Endometrial microvascular endothelial cells (primary cell): Measurements from ENCODE around the gene MAPK6. TPM values are rescaled to one million over a fixed set of nuclear protein-coding genes. Genes with fewer than 3 reads are reported as not detected.
"Not testable (repeated sequence)": the region's sequence is repeated elsewhere in the genome, so short reads cannot be mapped to it uniquely, and the experiment has no call there.

ENCODE experiments used
- in situ Hi-C: cut with HindIII; loops from 2 replicates; pipeline ENCODE4 v1.10.0; 2017; ENCODE audit warnings: low sequenced_read_pairs, low pct_unique_long_range_greater_than_20kb; ENCODE audit errors: inconsistent ontology term
- total RNA-seq: library from RNA; depleted of rRNA; stranded (reverse); fragments of >200 nt; gene quantifications from one replicate; pipeline ENCODE4 v1.2.3, GENCODE V29; 2015; ENCODE audit errors: inconsistent ontology term

MAPK6 gene
- 51.9 TPM for total RNA-seq

- in situ Hi-C loops, result no loop called here
Measured at GRCh38 chr15:52018693-52019393, at the start of gene MAPK6. Gene MAPK6, plus strand, starts transcription at chr15:52019219. Its CDS starts 27,242 bp downstream, at chr15:52046461.

DNA sequence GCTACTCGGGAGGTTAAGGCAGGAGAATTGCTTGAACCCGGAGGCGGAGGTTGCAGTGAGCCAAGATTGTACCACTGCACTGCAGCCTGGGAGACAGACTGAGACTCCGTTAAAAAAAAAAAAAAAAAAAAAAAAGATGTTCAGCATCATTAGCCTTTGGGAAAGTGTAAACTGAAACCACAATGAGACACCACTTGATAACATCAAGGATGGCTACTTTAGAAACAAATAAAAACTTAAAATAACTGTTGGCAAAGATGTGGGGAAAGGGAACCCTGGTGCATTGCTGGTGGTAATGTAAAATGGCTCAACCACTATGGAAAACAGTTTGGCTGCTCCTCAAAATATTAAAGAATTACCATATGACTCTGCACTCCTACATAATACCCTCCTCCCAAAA lies 49.3 kb upstream of the MAPK6 start:
- in situ Hi-C loops, result no loop called here

- in situ Hi-C loops, result no loop called here
Measured at GRCh38 chr15:51970132-51970817, 48.7 kb upstream of the MAPK6 start.

DNA sequence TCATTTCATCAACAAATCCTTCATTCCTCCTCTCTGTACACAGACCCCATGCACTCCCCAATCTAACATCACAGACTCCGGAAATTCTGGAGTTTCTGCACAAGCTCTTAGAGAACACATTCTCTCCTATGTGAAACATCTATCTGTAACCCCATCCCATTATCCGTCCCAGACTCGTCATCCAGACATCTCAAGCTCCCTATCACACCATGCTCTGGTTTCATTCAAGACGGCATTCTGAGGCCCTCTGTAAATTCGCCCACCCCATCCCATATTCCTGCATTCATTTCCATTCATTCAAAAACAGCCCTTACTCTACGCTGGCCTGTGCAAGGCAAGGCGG lies 48.0 kb upstream of the MAPK6 start:
- in situ Hi-C loops, result no loop called here

DNA sequence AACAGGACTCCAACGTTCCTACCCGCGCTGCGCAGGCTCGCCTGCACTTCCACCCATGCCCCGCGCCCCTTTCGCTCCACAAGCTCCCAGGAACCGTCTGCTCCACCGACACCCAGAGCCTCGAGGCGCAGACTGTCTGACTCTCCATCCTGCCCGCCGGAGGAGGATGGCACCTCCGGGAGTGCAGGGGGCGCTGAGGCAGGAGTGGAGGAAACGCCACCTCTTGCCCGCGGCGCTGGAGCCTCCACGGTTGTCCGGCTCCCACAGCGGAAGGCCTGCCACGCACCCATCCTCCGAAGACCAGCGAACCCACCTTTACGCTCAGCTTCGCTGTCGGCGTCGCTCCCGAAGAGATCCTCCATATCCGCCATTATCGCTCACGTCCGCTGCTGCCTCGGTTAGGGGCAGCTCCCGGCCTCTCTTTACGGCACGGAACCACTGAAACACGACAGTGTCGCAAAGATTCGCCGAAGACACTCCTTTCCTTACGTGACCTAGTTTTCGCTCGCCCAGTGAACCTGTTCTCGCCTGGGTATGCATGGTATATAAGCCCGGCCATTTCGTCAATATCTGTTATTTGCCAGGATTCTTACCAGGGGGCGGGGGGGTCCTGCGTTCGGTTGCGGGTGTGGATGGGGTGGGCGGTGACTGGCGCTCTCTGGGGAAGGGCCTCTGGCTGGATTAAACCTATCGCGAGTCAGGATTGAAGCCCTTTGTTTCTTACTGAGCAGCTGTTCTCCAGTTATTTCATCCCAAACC lies 47.5 kb upstream of the MAPK6 start, which contains the start of gene LEO1:
Gene LEO1, minus strand, starts transcription at position 404 of the 759 bp plus-strand sequence. Its CDS starts 33 bp downstream, at position 371.
- in situ Hi-C loops, result no loop called here

DNA sequence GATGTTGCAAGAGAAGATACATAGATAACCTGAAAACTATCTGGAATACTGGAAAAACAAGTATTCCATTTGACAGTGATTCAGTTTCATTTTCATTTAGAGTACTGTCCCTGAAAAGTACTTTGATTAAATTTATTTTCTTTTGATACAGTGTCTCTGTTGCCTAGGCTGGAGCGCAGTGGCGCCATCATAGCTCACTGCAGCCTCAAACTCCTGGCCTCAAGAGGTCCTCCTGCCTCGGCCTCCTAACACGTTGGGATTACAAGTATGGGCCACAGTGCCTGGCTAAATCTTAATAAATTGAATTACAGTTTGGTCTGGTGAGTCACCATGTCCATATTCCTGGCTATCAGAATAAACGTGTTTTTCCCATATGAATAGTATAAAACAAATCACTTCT lies 45.8 kb upstream of the MAPK6 start:
- in situ Hi-C loops, result no loop called here

- in situ Hi-C loops, result no loop called here
Measured at GRCh38 chr15:51973775-51974174, 45.2 kb upstream of the MAPK6 start.

- in situ Hi-C loops, result no loop called here
Measured at GRCh38 chr15:51982013-51982769, 36.8 kb upstream of the MAPK6 start.

DNA sequence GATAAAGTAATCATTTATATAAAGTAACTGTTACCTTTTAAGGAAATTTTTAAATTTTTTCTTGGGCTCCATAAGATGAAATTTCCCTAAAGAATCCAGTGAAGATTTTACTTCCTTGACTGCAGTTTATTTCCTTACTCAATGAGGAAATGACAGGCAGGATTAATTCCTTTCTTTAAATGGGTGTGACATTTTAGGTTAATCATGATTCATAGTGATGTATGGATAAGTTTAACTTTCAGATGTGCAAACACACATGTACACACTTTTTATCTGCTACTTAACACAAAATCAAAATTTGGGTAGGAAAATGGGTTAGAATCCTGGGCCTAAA lies 36.3 kb upstream of the MAPK6 start:
- in situ Hi-C loops, result no loop called here

DNA sequence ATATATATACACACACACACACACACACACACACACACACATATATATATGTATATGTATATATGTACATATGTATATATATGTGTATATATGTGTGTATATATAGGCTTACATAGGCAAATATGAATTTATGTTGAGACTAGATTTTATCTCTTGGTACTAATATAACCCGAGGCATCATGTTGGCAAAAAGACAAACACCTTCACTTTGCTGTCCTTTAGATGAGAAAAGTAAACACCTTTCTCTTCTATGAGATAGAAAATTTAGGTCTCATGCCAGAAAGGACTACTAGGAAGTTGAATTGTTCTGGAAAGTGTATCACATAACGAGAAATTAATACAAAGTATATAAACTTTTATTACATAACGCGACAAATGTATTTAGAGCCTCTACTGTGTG lies 27.9 kb upstream of the MAPK6 start:
- in situ Hi-C loops, result no loop called here

- in situ Hi-C loops, result no loop called here
Measured at GRCh38 chr15:51992953-51993352, 26.1 kb upstream of the MAPK6 start.

GRCh38 chr15:52002351-52002750 lies 16.7 kb upstream of the MAPK6 start:
- in situ Hi-C loops, result no loop called here

DNA sequence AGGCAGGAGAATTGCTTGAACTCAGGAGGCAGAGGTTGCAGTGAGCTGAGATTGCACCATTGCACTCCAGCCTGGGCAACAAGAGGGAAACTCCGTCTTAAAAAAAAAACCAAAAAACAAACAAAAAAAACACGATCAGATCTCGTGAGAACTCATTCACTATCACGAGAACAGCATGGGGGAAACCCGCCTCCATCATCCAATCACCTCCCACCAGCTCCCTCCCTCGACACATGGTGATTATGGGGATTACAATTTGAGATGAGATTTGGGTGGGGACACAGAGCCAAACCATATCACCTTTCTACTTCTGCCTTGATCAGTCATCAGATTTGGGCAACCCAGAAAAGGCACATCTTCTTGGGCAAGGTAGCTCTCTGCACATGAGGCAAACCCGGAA lies 15.9 kb upstream of the MAPK6 start:
- in situ Hi-C loops, result not testable (repeated sequence)

- in situ Hi-C loops, result no loop called here
Measured at GRCh38 chr15:52003710-52004109, 15.3 kb upstream of the MAPK6 start.

GRCh38 chr15:52004806-52005205 lies 14.2 kb upstream of the MAPK6 start:
- in situ Hi-C loops, result no loop called here

- in situ Hi-C loops, result no loop called here
Measured at GRCh38 chr15:52005748-52006701, 13.0 kb upstream of the MAPK6 start.

DNA sequence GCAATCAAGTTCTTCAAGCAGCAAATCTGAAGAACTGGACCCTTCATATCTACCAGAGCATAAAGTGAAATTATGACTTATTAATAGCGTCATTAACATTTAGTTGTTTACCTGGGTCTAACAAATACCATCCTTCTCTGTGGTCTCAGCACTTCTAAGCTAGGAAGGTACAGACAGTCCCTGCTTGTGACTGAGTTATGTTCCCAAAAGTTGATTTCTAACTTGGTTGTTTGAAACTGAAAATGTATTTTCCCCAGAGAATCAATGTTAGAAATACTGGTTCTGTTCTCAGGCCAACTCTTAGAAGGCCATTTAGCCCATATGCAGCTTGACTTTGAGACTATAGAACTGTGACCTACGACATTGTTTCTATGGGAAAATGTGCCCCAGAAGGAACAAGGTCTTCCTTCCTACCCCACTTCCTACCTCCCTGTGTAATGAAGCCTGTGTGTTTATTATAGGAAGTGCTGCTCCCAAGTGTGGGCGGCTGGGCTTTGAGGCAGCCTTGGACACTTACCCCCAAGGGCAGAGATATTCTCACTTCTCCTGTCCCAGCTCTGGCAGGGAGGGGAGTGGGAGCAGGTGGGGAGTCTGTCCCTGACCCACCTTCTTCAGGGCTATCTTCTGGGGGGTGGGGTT lies 12.2 kb upstream of the MAPK6 start:
- in situ Hi-C loops, result no loop called here

DNA sequence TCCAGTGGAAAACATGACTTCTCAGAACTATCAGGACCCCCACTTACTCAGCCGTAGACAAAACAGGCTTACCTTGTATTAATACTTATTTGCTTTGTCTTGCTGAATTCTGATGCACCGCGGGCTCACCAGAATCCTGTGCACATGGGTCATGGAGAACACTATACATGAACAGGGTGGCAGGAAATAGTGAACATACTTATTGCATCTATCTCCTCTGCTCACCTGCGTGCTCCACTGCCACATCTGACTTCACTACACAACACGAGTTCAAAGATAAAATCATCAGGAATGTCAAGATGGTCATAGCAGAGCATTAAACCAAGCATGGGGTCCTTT lies 10.7 kb upstream of the MAPK6 start:
- in situ Hi-C loops, result no loop called here
